HEK293 (cell line): ENCODE measurements around the gene CLDN24.

ENCODE experiments used
- CTCF ChIA-PET: fragments of 350-600 bp; formaldehyde crosslinking; extraction: SDS; loops from one replicate; lab custom pipeline; 2021; ENCODE audit warnings: antibody characterized with exemption; lab: Yijun Ruan, JAX
- POLR2A ChIA-PET: fragments of 300-600 bp; formaldehyde crosslinking; extraction: SDS; loops from one replicate; lab custom pipeline; 2020; ENCODE audit warnings: antibody characterized with exemption, inconsistent platforms; lab: Yijun Ruan, JAX
- H3K27ac ChIP-seq: fragments of 200-500 bp; sonication (Bioruptor generic); 2 replicates; pipeline ENCODE4 v1.5.1; 2014; ENCODE audit warnings: low read depth, low read length, control low read depth, inconsistent platforms; ENCODE audit errors: extremely low read depth
- H3K36me3 ChIP-seq, 2 experiments: fragments of 200-500 bp in 1 of 2; sonication (Bioruptor generic) in 1 of 2; 1 replicate in 1 of 2; 2 replicates in 1 of 2; pipeline ENCODE4 v1.5.1; 2014 to 2017; ENCODE audit warnings: inconsistent platforms in 2 of 2, low read length in 2 of 2; ENCODE audit not compliant: control insufficient read depth in 2 of 2, insufficient read depth in 1 of 2
- H3K4me1 ChIP-seq: fragments of 200-500 bp; sonication (Bioruptor generic); 2 replicates; pipeline ENCODE4 v1.5.1; 2014; ENCODE audit warnings: mild to moderate bottlenecking, low read length, inconsistent platforms; ENCODE audit not compliant: control insufficient read depth, insufficient read depth
- H3K4me3 ChIP-seq: 2 replicates; pipeline ENCODE4 v1.5.1; 2011; ENCODE audit warnings: low read depth, mild to moderate bottlenecking, control low read depth, low read length, moderate library complexity
- H3K9me3 ChIP-seq: fragments of 200-500 bp; sonication (Bioruptor generic); 2 replicates; pipeline ENCODE4 v1.5.1; 2014; ENCODE audit warnings: low read depth, low read length, inconsistent platforms; ENCODE audit not compliant: control insufficient read depth, insufficient read depth
- GFI1B ChIP-seq: fragments of 450-650 bp; formaldehyde crosslinking; IDR thresholded peaks from 2 replicates; pipeline ENCODE4 v1.5.1; 2016; ENCODE audit warnings: missing biosample characterization, missing genetic modification characterization
- KLF1 ChIP-seq: fragments of 450-650 bp; formaldehyde crosslinking; IDR thresholded peaks from 2 replicates; pipeline ENCODE4 v1.5.1; 2016; ENCODE audit warnings: missing biosample characterization, missing genetic modification characterization
- KLF9 ChIP-seq: fragments of 450-650 bp; formaldehyde crosslinking; IDR thresholded peaks from 2 replicates; pipeline ENCODE4 v1.5.1; 2016; ENCODE audit warnings: missing biosample characterization, missing genetic modification characterization, low read depth
- YY1 ChIP-seq: fragments of 450-650 bp; formaldehyde crosslinking; IDR thresholded peaks from 2 replicates; pipeline ENCODE4 v1.5.1; 2018; ENCODE audit warnings: missing biosample characterization, missing genetic modification characterization
- ZBTB20 ChIP-seq: fragments of 450-650 bp; formaldehyde crosslinking; IDR thresholded peaks from 2 replicates; pipeline ENCODE4 v1.5.1; 2016; ENCODE audit warnings: missing biosample characterization, missing genetic modification characterization
- ZIC2 ChIP-seq: fragments of 450-650 bp; formaldehyde crosslinking; IDR thresholded peaks from 2 replicates; pipeline ENCODE4 v1.5.1; 2016; ENCODE audit warnings: missing biosample characterization, missing genetic modification characterization
- ZNF132 ChIP-seq: fragments of 450-650 bp; formaldehyde crosslinking; IDR thresholded peaks from 2 replicates; pipeline ENCODE4 v1.5.1; 2017; ENCODE audit warnings: missing biosample characterization, missing genetic modification characterization, borderline replicate concordance
- ZNF133 ChIP-seq: fragments of 450-650 bp; formaldehyde crosslinking; IDR thresholded peaks from 2 replicates; pipeline ENCODE4 v1.5.1; 2016; ENCODE audit warnings: missing biosample characterization, missing genetic modification characterization
- ZNF19 ChIP-seq: fragments of 450-650 bp; formaldehyde crosslinking; IDR thresholded peaks from 2 replicates; pipeline ENCODE4; 2016; ENCODE audit warnings: missing biosample characterization, missing genetic modification characterization, low read depth
- ZNF24 ChIP-seq: fragments of 450-650 bp; formaldehyde crosslinking; IDR thresholded peaks from 2 replicates; pipeline ENCODE4 v1.5.1; 2016; ENCODE audit warnings: missing biosample characterization, missing genetic modification characterization
- ZNF292 ChIP-seq: fragments of 450-650 bp; formaldehyde crosslinking; IDR thresholded peaks from 2 replicates; pipeline ENCODE4 v1.5.1; 2016; ENCODE audit warnings: low read depth, missing biosample characterization, missing genetic modification characterization, borderline replicate concordance
- ZNF302 ChIP-seq: fragments of 450-650 bp; formaldehyde crosslinking; IDR thresholded peaks from 2 replicates; pipeline ENCODE4 v1.5.1; 2016; ENCODE audit warnings: missing biosample characterization, missing genetic modification characterization, low read depth
- ZNF324 ChIP-seq: fragments of 450-650 bp; formaldehyde crosslinking; IDR thresholded peaks from 2 replicates; pipeline ENCODE4 v1.5.1; 2016; ENCODE audit warnings: missing biosample characterization, missing genetic modification characterization
- ZNF354C ChIP-seq: fragments of 450-650 bp; formaldehyde crosslinking; IDR thresholded peaks from 2 replicates; pipeline ENCODE4 v1.5.1; 2016; ENCODE audit warnings: missing biosample characterization, missing genetic modification characterization, low read depth, borderline replicate concordance
- ZNF501 ChIP-seq: fragments of 450-650 bp; formaldehyde crosslinking; IDR thresholded peaks from 2 replicates; pipeline ENCODE4 v1.5.1; 2016; ENCODE audit warnings: missing biosample characterization, missing genetic modification characterization
- ZNF610 ChIP-seq: fragments of 450-650 bp; formaldehyde crosslinking; IDR thresholded peaks from 2 replicates; pipeline ENCODE4 v1.5.1; 2016; ENCODE audit warnings: missing biosample characterization, missing genetic modification characterization, borderline replicate concordance
- ZNF623 ChIP-seq: fragments of 450-650 bp; formaldehyde crosslinking; IDR thresholded peaks from 2 replicates; pipeline ENCODE4 v1.5.1; 2016; ENCODE audit warnings: missing biosample characterization, missing genetic modification characterization
- ZNF629 ChIP-seq: fragments of 450-650 bp; formaldehyde crosslinking; IDR thresholded peaks from 2 replicates; pipeline ENCODE4 v1.5.1; 2017; ENCODE audit warnings: missing biosample characterization, missing genetic modification characterization
- ZNF660 ChIP-seq: fragments of 450-650 bp; IDR thresholded peaks from 2 replicates; pipeline ENCODE4 v1.5.1; 2018; ENCODE audit warnings: missing biosample characterization, mild to moderate bottlenecking, missing genetic modification characterization
- ZNF707 ChIP-seq: fragments of 450-650 bp; formaldehyde crosslinking; IDR thresholded peaks from 2 replicates; pipeline ENCODE4 v1.5.1; 2016; ENCODE audit warnings: missing biosample characterization, missing genetic modification characterization
- ZNF747 ChIP-seq: fragments of 450-650 bp; formaldehyde crosslinking; IDR thresholded peaks from 2 replicates; pipeline ENCODE4 v1.5.1; 2016; ENCODE audit warnings: missing biosample characterization, missing genetic modification characterization
- ZSCAN16 ChIP-seq: fragments of 450-650 bp; formaldehyde crosslinking; IDR thresholded peaks from 2 replicates; pipeline ENCODE4 v1.5.1; 2016; ENCODE audit warnings: missing biosample characterization, missing genetic modification characterization
- ZSCAN23 ChIP-seq: fragments of 450-650 bp; formaldehyde crosslinking; IDR thresholded peaks from 2 replicates; pipeline ENCODE4 v1.5.1; 2016; ENCODE audit warnings: missing biosample characterization, missing genetic modification characterization
- TF ChIP-seq, protein P1 (sequence below): fragments of 450-650 bp; formaldehyde crosslinking; IDR thresholded peaks from 2 replicates; pipeline ENCODE4 v1.5.1; 2017; ENCODE audit warnings: missing biosample characterization, missing genetic modification characterization
- TF ChIP-seq, protein P2 (sequence below): fragments of 450-650 bp; formaldehyde crosslinking; IDR thresholded peaks from 2 replicates; pipeline ENCODE4; 2016; ENCODE audit warnings: missing biosample characterization, missing genetic modification characterization
- TF ChIP-seq, protein P3 (sequence below): fragments of 450-650 bp; formaldehyde crosslinking; IDR thresholded peaks from 2 replicates; pipeline ENCODE4 v1.5.1; 2016; ENCODE audit warnings: missing biosample characterization, missing genetic modification characterization
- TF ChIP-seq, protein P4 (sequence below): fragments of 450-650 bp; formaldehyde crosslinking; IDR thresholded peaks from 2 replicates; pipeline ENCODE4 v1.5.1; 2016; ENCODE audit warnings: missing biosample characterization, missing genetic modification characterization
- TF ChIP-seq, protein P5 (sequence below): fragments of 450-650 bp; formaldehyde crosslinking; IDR thresholded peaks from 2 replicates; pipeline ENCODE4 v1.5.1; 2017; ENCODE audit warnings: missing biosample characterization, missing genetic modification characterization

Gene CLDN24

DNA sequence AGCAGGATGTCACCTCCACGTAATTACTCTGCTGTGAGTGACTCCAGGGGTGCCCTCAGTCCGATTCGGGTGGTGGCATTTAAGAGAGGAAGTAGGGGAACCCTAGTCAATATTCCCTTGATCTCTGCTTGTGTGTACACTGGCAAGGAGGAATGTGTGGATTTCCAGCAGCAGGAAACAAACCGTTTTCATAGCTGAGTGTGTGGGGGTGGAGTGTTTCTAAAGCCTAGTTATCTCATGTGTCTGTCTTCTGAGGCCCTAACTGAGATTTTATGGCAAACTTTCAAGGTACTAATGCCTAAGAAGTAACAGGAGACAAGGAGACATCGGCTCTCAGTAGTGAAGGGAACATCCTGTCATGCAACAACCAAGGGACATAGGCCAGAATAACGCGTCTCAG lies 6.6 kb upstream of the CLDN24 start:
- H3K36me3 ChIP-seq, result no peaks in the 10 kb centered on the region
- CTCF ChIA-PET, result interaction anchor here (0.5 kb wide), 1 partner anchor 111 kb away, joined by 3 read pairs; no protein-coding TSS in a partner anchor
- H3K27ac ChIP-seq, result no peak overlapping the region
- no peak overlapping the region for H3K4me3 ChIP-seq
- H3K9me3 ChIP-seq, result no peaks in the 10 kb centered on the region
- TF ChIP-seq KLF1 (tag by site-specific recombination), result no peak
- no peak for TF ChIP-seq ZNF302 (tag by site-specific recombination)
- TF ChIP-seq ZNF354C (tag by site-specific recombination), result no peak
- no peak for TF ChIP-seq ZNF19 (tag by site-specific recombination)
- TF ChIP-seq ZNF629 (tag by site-specific recombination), result no peak
- no peak for TF ChIP-seq ZNF324 (tag by site-specific recombination)
- TF ChIP-seq, protein P1, sequence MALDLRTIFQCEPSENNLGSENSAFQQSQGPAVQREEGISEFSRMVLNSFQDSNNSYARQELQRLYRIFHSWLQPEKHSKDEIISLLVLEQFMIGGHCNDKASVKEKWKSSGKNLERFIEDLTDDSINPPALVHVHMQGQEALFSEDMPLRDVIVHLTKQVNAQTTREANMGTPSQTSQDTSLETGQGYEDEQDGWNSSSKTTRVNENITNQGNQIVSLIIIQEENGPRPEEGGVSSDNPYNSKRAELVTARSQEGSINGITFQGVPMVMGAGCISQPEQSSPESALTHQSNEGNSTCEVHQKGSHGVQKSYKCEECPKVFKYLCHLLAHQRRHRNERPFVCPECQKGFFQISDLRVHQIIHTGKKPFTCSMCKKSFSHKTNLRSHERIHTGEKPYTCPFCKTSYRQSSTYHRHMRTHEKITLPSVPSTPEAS (tag by site-specific recombination), result no peak
- TF ChIP-seq ZIC2 (tag by site-specific recombination), result no peak
- TF ChIP-seq ZBTB20 (tag by site-specific recombination), result no peak
- TF ChIP-seq GFI1B (tag by site-specific recombination), result no peak
- TF ChIP-seq, all 188 proteins: peak for 0
- H3K4me1 ChIP-seq, result no peaks in the 10 kb centered on the region
- POLR2A ChIA-PET, result no interaction called here

DNA sequence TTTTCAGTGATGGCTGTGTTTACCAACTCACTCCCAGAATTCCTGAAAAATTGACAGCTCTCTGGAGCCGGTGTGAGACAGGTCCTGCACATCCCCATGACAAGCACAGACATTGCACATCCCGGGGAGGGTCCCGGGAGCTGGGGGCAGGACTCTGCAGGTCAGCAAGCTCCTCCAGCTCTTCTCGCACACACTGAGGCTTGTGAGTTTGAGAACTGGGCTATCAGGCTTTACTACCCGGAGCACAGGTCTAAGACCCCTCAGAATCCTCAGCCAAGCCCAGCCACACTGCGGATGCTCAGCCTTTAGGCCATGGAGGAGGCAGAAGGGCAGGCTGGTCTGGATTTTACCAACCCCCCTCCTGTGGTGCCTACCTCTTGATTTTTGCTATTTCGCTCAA lies 5.6 kb upstream of the CLDN24 start:
- ChIA-PET CTCF (no interaction called here), POLR2A (no interaction called here)
- Histone ChIP-seq H3K9me3 (no peaks in the 10 kb centered on the region), H3K4me3 (no peak overlapping the region), H3K36me3 (no peaks in the 10 kb centered on the region), H3K27ac (no peak overlapping the region), H3K4me1 (no peaks in the 10 kb centered on the region)
- TF ChIP-seq ZNF501 (tag by site-specific recombination), result no peak
- TF ChIP-seq, protein P2, sequence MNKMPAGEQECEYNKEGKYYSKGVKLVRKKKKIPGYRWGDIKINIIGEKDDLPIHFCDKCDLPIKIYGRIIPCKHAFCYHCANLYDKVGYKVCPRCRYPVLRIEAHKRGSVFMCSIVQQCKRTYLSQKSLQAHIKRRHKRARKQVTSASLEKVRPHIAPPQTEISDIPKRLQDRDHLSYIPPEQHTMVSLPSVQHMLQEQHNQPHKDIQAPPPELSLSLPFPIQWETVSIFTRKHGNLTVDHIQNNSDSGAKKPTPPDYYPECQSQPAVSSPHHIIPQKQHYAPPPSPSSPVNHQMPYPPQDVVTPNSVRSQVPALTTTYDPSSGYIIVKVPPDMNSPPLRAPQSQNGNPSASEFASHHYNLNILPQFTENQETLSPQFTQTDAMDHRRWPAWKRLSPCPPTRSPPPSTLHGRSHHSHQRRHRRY, result no peak
- TF ChIP-seq ZNF24 (tag by site-specific recombination), result no peak
- TF ChIP-seq ZSCAN23, result no peak
- TF ChIP-seq ZNF707 (tag by site-specific recombination), result no peak
- no peak for TF ChIP-seq ZNF324 (tag by site-specific recombination)
- TF ChIP-seq KLF9 (tag by site-specific recombination), result no peak
- no peak for TF ChIP-seq ZNF132
- TF ChIP-seq ZNF610, result no peak
- TF ChIP-seq, protein P3, sequence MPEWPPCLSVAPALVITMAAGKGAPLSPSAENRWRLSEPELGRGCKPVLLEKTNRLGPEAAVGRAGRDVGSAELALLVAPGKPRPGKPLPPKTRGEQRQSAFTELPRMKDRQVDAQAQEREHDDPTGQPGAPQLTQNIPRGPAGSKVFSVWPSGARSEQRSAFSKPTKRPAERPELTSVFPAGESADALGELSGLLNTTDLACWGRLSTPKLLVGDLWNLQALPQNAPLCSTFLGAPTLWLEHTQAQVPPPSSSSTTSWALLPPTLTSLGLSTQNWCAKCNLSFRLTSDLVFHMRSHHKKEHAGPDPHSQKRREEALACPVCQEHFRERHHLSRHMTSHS, result no peak
- TF ChIP-seq ZNF133 (tag by site-specific recombination), result no peak
- TF ChIP-seq ZSCAN16 (tag by site-specific recombination), result no peak
- TF ChIP-seq YY1 (tag by site-specific recombination), result no peak

DNA sequence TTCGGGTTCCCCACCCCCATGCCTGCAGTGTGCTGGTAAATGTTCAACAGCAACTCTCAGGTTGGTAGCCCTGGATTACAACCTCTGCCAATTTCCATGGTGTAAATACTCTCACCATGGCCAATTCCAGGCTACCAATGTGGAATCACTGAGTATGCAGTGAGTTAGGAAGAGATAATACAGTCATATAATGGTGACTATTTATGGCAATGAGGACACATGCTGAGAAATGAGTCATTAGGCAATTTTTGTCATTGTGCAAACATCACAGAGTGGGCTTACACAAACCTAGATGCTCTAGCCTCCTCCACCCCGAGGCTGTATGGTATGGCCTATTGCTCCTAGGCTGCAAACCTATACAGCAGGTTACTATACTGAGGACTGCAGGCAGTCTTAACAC lies 4.6 kb upstream of the CLDN24 start:
- Histone ChIP-seq H3K9me3 (no peaks in the 10 kb centered on the region), H3K27ac (no peak overlapping the region), H3K4me1 (no peaks in the 10 kb centered on the region), H3K4me3 (no peak overlapping the region), H3K36me3 (no peaks in the 10 kb centered on the region)
- ChIA-PET CTCF (no interaction called here), POLR2A (interaction anchor here (0.7 kb wide), 1 partner anchor 1133 kb away, joined by 3 read pairs; no protein-coding TSS in a partner anchor)
- TF ChIP-seq, protein P4, sequence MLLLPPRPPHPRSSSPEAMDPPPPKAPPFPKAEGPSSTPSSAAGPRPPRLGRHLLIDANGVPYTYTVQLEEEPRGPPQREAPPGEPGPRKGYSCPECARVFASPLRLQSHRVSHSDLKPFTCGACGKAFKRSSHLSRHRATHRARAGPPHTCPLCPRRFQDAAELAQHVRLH, result no peak
- TF ChIP-seq ZNF133 (tag by site-specific recombination) (no peak), ZNF629 (tag by site-specific recombination) (0 out of 2 replicates have a peak, but pooled peaks have one; percentile 12), ZNF610 (no peak), ZNF292 (tag by site-specific recombination) (no peak), ZNF623 (no peak), ZNF747 (tag by site-specific recombination) (no peak), ZNF660 (0 out of 2 replicates have a peak, but pooled peaks have one; percentile 15)
- TF ChIP-seq, protein P5, sequence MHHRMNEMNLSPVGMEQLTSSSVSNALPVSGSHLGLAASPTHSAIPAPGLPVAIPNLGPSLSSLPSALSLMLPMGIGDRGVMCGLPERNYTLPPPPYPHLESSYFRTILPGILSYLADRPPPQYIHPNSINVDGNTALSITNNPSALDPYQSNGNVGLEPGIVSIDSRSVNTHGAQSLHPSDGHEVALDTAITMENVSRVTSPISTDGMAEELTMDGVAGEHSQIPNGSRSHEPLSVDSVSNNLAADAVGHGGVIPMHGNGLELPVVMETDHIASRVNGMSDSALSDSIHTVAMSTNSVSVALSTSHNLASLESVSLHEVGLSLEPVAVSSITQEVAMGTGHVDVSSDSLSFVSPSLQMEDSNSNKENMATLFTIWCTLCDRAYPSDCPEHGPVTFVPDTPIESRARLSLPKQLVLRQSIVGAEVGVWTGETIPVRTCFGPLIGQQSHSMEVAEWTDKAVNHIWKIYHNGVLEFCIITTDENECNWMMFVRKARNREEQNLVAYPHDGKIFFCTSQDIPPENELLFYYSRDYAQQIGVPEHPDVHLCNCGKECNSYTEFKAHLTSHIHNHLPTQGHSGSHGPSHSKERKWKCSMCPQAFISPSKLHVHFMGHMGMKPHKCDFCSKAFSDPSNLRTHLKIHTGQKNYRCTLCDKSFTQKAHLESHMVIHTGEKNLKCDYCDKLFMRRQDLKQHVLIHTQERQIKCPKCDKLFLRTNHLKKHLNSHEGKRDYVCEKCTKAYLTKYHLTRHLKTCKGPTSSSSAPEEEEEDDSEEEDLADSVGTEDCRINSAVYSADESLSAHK (tag by site-specific recombination), result no peak
